ENCODE measurements around the gene TPRG1L. TPM values are rescaled to one million over a fixed set of nuclear protein-coding genes. Genes with fewer than 3 reads are reported as not detected.

Gene TPRG1L
- total RNA-seq, 1 donor from 2014 or later = 10.6 TPM

DNA sequence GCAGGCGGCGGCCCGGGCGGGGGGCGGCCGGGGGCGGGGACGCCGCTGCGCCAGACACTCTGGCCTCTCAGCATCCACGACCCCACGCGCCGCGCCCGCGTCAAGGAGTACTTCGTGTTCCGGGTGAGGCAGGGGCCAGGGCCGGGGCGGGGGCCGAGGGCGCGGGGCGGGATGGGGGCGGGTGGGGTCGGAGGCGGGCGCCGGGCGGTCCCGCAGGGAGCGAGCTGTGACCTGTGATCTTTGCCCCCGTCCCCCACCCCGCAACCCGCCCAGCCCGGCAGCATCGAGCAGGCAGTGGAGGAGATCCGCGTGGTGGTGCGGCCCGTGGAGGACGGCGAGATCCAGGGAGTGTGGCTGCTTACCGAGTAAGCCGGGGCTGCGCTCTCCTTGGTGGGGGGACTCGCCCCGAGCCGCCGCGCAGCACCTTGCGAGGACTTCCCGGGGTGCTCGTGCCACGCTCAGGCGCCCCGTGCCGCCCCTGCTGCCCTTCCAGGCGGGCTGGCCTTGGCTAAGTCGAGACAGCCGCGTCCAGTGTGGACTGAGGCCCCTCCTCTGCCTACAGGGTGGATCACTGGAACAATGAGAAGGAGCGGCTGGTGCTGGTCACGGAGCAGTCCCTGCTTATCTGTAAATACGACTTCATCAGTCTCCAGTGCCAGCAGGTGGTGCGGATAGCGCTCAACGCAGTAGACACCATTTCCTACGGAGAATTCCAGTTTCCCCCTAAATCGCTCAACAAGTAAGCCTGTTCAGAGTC is 514 bp downstream of the TPRG1L start:
- H3K4me3 Mint-ChIP-seq = peak overlapping the region; percentile 96
- Histone ChIP-seq H3K9ac (peak overlapping the region; percentile 77), H3K4me2 (peak overlapping the region; percentile 100), H3K36me3 (no peaks in the 10 kb centered on the region), H2AFZ (replicated peaks) (no peak overlapping the region), H3F3A (ENCODE audit: low read depth) (no peaks in the 10 kb centered on the region), H3K27ac (no peak overlapping the region), H3K4me3 (peak overlapping the region; percentile 81), H3K9me3 (ENCODE audit: low read depth) (no peaks in the 10 kb centered on the region), H3K79me2 (ENCODE audit: low read depth) (peaks cover 10% of the 10 kb centered on the region), H3K4me1 (peaks cover 13% of the 10 kb centered on the region), H4K20me1 (ENCODE audit: low read depth) (peaks cover 6% of the 10 kb centered on the region), H3K27me3 (peaks cover 15% of the 10 kb centered on the region)
- DNase-seq (ENCODE audit: low spot score) = peak; percentile 77
- TF ChIP-seq EZH2phosphoT487 (IDR thresholded peaks at IDR 0.05) (no peak), EZH2 (IDR thresholded peaks at IDR 0.05) (no peak)
- TF ChIP-seq, protein P1, sequence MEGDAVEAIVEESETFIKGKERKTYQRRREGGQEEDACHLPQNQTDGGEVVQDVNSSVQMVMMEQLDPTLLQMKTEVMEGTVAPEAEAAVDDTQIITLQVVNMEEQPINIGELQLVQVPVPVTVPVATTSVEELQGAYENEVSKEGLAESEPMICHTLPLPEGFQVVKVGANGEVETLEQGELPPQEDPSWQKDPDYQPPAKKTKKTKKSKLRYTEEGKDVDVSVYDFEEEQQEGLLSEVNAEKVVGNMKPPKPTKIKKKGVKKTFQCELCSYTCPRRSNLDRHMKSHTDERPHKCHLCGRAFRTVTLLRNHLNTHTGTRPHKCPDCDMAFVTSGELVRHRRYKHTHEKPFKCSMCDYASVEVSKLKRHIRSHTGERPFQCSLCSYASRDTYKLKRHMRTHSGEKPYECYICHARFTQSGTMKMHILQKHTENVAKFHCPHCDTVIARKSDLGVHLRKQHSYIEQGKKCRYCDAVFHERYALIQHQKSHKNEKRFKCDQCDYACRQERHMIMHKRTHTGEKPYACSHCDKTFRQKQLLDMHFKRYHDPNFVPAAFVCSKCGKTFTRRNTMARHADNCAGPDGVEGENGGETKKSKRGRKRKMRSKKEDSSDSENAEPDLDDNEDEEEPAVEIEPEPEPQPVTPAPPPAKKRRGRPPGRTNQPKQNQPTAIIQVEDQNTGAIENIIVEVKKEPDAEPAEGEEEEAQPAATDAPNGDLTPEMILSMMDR (IDR thresholded peaks at IDR 0.05) = no peak
- peaks cover 17% of the 10 kb centered on the region for H3K4me1 Mint-ChIP-seq
- peaks cover 4% of the 10 kb centered on the region for H3K36me3 Mint-ChIP-seq
- H3K27ac Mint-ChIP-seq = no peak overlapping the region
- H3K9me3 Mint-ChIP-seq = no peaks in the 10 kb centered on the region
- peaks cover 3% of the 10 kb centered on the region for H3K27me3 Mint-ChIP-seq (ENCODE audit: insufficient read depth, low read depth)

DNA sequence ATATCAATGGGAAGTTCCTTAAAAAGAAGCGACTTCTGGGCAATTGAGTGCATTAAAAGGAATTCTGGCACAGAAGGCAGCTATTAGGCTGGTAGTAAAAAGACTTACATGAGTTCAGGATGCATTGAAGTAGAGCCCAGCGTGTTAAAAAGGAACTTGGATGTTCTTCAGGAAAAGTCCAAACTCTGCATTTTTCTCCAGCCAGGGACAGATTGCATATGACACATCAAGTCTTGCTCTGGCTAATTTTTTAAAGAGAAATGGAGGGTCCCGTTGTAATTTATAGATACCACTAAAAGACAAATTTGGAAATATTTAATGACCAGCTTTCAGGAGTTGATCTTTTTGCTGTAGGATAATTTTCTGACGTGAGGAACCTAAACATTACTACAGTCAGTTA is 1.2 kb downstream of the TPRG1L start:
- Histone ChIP-seq H3K9ac (no peak overlapping the region), H3K4me1 (peaks cover 13% of the 10 kb centered on the region), H3K36me3 (no peaks in the 10 kb centered on the region), H3K4me3 (peak overlapping the region; percentile 81), H2AFZ (replicated peaks) (no peak overlapping the region), H3F3A (ENCODE audit: low read depth) (peaks cover 3% of the 10 kb centered on the region), H3K79me2 (ENCODE audit: low read depth) (peaks cover 10% of the 10 kb centered on the region), H3K4me2 (peak overlapping the region; percentile 100), H4K20me1 (ENCODE audit: low read depth) (peaks cover 6% of the 10 kb centered on the region), H3K9me3 (ENCODE audit: low read depth) (no peaks in the 10 kb centered on the region), H3K27ac (no peak overlapping the region), H3K27me3 (peaks cover 9% of the 10 kb centered on the region)
- no peaks in the 10 kb centered on the region for H3K9me3 Mint-ChIP-seq
- peaks cover 3% of the 10 kb centered on the region for H3K27me3 Mint-ChIP-seq (ENCODE audit: insufficient read depth, low read depth)
- DNase-seq (ENCODE audit: low spot score) = no peak
- H3K4me3 Mint-ChIP-seq = peak overlapping the region; percentile 96
- peak overlapping the region; percentile 34 for H3K27ac Mint-ChIP-seq
- no peak for TF ChIP-seq EZH2phosphoT487 (IDR thresholded peaks at IDR 0.05)
- TF ChIP-seq, protein P1 (IDR thresholded peaks at IDR 0.05) = no peak
- TF ChIP-seq EZH2 (IDR thresholded peaks at IDR 0.05) = no peak
- peaks cover 4% of the 10 kb centered on the region for H3K36me3 Mint-ChIP-seq
- H3K4me1 Mint-ChIP-seq = peaks cover 17% of the 10 kb centered on the region

DNA sequence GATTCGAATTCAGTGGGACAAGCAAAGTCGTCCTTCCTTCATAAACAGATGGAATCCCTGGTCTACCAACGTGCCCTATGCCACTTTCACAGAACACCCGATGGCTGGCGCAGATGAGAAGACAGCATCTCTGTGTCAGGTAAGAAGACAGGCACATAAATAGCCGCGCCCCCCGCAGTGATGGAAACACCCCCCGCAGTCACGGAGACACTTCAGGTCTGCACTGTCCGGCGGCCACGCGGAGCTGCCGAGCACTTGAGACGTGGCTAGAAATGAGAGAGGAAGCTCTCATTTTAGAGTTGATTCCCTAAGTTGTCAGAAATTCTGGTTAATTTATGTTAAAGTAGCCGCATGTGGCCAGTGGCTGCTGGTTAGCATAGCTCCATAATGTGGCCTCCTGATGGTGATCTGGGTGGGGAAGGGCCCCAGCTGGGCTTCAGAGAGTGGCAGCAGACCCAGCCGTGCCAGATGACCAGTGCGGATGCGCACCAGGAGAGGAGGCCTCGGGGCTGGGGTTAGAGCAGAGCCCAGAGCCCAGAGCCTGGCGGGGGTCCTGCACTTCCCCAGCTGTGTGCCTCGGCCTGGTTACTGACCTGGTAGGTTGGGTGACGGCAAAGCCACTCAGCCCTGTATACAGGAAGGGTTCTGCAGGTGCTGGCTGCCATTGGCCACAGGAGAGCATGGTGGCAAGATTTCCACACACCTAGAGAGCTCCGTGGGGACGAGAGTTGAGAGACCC is 2.9 kb downstream of the TPRG1L start:
- peaks cover 17% of the 10 kb centered on the region for H3K4me1 Mint-ChIP-seq
- peaks cover 6% of the 10 kb centered on the region for H4K20me1 ChIP-seq (ENCODE audit: low read depth)
- peaks cover 9% of the 10 kb centered on the region for H3K27me3 ChIP-seq
- peaks cover 4% of the 10 kb centered on the region for H3K36me3 Mint-ChIP-seq
- no peak overlapping the region for H3K4me3 Mint-ChIP-seq
- no peak overlapping the region for H2AFZ ChIP-seq (replicated peaks)
- no peaks in the 10 kb centered on the region for H3K36me3 ChIP-seq
- peaks cover 25% of the 10 kb centered on the region for H3K4me1 ChIP-seq
- H3K27me3 Mint-ChIP-seq (ENCODE audit: insufficient read depth, low read depth) = peaks cover 3% of the 10 kb centered on the region
- no peaks in the 10 kb centered on the region for H3K9me3 ChIP-seq (ENCODE audit: low read depth)
- H3K27ac ChIP-seq = no peak overlapping the region
- H3K4me3 ChIP-seq = no peak overlapping the region
- peaks cover 10% of the 10 kb centered on the region for H3K79me2 ChIP-seq (ENCODE audit: low read depth)
- TF ChIP-seq, protein P1 (IDR thresholded peaks at IDR 0.05) = no peak
- TF ChIP-seq EZH2 (IDR thresholded peaks at IDR 0.05) = no peak
- no peak overlapping the region for H3K4me2 ChIP-seq
- H3K9me3 Mint-ChIP-seq = no peaks in the 10 kb centered on the region
- H3F3A ChIP-seq (ENCODE audit: low read depth) = peaks cover 18% of the 10 kb centered on the region
- H3K27ac Mint-ChIP-seq = no peak overlapping the region
- no peak overlapping the region for H3K9ac ChIP-seq
- DNase-seq (ENCODE audit: low spot score) = no peak

Data from neural progenitor cell (in vitro differentiated cells).